ENCODE measurements around the gene FADS2.

GRCh38 chr11:61791737-61792309, 36.3 kb upstream of the FADS2 start:
- TF ChIP-seq CTCF (IDR thresholded peaks at IDR 0.05; ENCODE audit: low read depth, low read length) (no peak; the same call in 1 of the 2 replicates), EZH2phosphoT487 (IDR thresholded peaks at IDR 0.05; ENCODE audit: low read depth) (no peak)

Measured in OCI-LY3 (cell line).